ENCODE results near the gene PKD2.
"Not testable (repeated sequence)": the region's sequence is repeated elsewhere in the genome, so short reads cannot be mapped to it uniquely, and the experiment has no call there.

PKD2 gene

DNA sequence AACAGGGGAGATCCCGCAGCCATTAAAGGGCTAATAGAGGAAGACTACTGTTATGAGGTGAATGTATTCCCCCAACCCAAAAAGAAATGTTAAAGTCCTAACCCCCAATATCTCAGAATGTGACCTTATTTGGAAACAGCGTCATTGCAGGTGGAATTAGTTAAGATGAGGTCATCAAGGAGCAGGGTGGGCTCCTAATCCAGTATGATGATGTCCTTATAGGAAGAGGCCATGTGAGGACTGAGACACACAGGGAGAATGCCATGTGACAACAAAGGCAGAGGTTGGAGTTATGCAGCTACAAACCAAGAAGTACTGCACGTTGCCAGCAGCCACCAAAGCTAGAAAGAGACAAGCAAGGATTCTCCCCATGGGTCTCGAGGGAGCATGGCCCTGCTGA is 17.7 kb upstream of the PKD2 start:
- DNase-seq = no peak

DNA sequence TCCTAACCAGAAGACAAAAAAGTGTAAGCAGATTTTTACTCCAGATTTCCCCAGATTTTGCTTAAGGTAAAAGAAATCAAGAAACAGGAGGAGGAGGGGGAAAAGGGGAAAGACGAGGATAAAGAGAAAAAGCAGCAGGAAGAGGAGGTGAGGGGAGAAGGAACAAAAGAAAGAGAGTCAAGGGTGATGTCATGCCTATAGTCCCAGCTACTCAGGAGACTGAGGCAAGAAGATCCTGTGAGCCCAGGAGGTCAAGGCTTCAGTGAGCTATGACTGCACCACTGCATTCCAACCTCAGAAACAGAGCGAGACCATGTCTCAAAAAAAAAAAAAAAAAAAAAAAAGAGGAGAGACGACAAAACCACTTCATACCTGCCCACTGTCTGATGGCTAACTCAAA is 12.0 kb upstream of the PKD2 start:
- no peak for DNase-seq

DNA sequence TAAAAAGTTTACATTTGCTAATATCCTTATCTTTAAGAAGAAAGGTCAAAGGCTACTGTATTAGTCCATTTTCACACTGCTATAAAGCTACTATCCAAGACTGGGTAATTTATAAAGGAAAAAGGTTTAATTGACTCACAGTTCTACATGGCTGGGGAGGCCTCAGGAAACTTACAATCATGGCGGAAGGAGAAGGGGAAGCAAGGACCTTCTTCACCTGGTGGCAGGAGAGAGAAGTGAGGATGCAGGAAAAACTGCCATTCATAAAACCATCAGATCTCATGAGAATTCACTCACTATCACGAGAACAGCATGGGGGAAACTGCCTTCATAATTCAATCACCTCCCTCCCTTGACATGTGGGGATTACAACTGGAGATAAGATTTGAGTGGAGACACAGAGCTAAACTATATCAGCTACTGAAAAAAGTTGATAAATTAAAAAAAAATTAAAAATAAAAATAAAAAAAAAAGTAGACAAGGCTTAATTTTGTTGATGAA is 8.2 kb upstream of the PKD2 start:
- DNase-seq = not testable (repeated sequence)

DNA sequence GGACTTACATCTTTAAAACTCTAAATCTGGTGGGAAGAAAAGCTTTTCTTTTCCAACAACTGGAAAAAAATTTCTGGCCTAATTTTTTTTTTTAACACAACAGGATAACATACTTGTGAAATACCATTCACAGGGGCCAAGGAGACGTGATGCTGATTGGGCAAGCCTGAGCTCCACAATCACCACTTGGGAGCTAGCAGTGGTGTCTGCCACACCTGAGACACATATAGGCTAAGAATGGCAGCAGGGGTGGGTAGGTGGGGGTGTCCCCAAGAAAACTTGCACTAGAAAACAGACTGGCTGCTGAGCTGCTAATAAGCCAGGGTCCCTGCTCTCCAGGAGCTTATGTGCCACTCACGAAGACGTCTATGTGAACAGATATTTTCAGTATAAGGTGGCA is 5.6 kb upstream of the PKD2 start:
- DNase-seq = no peak

DNA sequence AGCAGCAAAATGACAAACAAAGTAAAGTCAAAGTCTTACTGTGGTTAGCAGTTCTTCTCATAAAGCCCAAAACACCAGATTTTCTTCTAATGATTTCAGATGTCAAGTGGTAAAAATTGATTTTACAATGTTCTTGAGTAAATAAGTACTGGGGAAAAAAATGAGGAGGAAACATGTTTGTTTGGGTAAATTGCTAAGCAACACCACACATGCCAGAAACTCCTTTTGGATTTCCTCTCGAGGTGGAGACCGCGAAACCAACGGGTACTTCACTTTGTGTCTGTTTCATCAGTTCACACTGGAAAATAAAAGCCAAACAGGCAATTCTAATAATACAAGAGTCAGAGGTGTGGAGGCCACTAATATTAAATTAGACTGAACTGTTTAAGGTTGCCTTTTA is 4.6 kb upstream of the PKD2 start:
- no peak for DNase-seq

DNA sequence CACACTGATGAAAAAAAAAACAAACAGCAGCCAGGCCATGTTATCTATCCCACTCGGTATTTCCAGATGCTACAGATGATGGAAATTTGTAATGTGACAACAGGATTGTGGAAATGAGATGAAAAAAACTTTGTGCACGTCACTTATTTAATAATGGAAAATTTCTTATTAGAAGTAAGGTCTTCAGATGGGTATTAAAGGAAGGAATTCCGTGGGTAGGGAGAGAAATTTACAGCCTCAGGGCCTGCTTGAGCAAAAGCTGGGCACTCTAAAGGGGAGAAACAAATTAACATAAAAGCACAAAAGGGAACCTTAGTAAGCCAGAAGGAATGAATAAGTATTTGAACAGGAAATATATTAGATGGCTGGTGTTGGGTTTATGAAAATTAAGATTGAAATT is 4.2 kb upstream of the PKD2 start:
- no peak for DNase-seq

DNA sequence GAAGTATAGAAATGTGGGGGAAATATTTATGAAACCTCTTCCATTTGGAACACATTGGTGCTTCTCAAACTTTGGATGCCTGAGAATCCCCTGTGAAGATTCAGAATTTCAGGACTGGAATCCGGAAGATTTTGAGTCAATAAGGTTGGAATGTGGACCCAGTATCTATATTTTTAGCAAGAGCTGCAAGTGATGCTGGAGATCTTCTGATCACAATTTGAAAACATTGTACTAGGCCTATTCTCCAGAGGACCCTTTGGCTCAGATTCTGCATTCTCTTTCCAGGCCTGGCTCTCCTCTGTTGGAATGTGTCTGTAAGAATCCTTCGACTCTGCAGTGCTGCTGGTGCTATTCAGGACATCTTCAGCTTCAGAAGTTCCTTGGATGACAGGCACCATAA is 2.4 kb upstream of the PKD2 start:
- no peak for DNase-seq

DNA sequence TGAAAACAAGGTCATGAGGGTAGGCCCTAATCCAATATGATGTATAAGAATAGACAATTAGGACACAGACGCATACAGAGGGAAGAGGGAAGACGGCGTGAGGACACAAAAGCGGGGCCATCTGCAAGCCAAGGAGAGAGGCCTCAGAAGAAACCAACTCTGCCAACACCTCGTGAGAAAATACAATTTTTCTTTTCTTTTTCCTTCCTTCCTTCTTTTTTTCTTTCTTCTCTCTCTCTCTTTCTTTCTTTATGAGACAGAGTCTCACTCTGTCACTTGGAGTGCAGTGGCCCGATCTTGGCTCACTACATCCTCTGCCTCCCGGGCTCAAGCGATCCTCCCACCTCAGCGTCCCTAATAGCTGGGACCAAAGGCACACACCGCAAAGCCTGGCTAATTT is 1.5 kb upstream of the PKD2 start:
- no peak for DNase-seq

DNA sequence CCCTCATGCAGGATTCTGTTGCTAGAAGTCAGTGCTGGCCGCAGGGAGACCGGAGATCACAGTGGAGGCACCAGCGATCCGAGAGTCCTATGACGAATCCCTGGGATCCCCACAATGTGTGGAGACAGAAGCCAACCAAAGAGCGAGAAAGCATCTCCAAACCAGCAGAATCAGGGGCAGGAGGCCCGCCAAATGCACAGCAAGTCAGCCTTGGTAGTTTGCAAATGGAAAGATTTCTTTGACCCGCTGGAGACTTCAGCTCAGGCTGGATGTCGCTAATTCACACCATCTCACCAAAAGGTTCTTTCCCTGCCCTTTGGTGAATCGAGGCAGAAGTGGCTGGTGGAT is 505 bp upstream of the PKD2 start:
- DNase-seq = peak; percentile 9

DNA sequence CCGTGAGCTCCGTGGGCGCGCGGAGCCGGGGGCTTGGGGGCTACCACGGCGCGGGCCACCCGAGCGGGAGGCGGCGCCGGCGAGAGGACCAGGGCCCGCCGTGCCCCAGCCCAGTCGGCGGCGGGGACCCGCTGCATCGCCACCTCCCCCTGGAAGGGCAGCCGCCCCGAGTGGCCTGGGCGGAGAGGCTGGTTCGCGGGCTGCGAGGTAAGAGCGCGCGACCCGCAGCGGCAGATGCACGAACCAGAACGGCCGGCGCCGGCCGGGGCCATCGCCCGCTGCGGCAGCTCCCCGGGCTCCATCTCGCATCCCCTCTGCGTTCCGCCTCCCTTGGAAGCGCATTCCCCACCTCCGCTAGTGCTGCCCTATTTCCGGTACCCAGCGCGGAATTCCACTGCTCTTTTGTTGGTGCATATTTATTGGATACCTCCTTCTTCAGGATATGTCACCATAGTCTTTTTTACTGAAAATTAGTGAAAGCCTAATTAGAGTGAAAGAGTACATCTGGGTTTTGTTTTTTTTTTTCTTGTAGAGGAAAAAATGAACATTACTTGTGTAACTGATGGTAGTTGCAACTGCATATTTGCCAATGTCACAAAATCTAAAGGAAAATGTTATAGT is 797 bp downstream of the PKD2 start:
- peak; percentile 34 for DNase-seq

DNA sequence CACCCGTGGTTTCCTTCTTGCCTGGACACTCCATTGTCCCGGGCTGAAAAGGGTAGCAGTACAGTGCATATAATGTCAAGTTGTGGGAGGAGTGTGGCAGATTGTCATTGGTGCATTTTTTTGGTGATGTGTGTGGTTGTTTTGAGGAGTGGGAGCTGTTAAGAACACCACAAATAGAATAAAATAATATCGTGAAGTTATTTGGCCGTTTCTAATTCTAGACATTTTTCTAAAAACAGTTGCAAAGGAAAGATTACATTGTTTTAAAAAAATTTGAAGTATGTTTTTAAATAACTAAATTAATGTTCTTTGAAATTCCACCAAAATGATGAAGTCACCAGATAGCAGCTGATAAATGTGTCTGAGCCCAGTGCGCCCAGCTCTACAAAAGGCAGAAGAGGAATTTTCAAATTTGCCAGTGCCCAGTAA is 1.3 kb downstream of the PKD2 start:
- DNase-seq = no peak

DNA sequence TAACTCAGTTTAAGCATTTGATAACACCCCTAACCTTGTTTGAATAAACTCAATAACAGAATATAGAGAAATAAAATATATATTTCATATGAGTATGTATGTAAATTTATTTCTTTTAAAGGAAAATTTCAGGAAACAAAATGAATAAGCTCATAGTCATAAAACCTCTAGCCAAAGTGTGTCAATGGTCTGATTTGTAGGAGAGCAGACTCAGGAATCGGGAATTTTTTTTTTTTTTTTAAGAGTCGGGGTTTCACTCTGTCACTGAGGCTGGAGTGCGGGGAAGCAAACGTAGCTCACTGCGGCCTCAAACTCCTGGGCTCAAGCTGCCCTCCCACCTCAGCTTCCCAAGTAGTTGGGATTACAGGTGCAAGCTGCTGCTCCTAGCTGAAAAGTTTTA is 2.4 kb downstream of the PKD2 start:
- DNase-seq = no peak

DNA sequence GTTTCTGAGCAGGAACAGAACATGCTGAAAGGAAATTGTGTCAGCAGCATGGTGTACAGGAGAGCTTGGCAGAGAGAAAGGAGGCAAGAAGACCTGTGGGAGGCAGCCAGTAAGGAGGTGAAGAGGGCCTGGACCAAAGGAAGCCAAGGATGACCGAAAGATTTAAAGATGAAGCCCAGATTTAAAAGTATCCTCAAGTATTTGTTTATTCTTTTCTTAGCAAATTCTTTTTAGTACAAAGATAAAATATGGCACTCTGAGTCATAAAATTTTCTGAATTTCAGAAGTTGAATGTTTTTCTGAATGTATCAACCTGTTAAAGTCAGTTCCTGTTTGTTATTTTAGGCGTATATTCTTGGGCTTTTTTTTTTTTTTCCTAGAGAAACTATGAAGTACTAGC is 3.5 kb downstream of the PKD2 start:
- no peak for DNase-seq

DNA sequence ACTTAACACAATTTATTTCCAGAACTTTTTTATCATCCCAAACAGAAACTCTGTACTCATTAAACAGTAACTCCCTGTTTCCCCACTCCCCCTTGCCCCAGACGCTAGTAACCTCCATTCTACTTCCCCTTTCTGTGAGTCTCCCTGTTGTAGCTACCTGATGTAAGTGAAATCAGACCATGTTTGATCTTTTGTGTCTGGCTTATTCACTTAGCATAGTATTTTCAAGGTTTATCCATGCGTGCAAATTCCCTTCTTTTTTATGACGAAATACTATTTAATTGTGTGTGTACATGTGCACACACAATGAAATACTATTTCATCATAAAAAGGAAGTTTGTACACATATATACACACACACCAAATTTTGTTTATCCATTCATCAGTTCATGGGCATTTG is 5.2 kb downstream of the PKD2 start:
- no peak for DNase-seq

DNA sequence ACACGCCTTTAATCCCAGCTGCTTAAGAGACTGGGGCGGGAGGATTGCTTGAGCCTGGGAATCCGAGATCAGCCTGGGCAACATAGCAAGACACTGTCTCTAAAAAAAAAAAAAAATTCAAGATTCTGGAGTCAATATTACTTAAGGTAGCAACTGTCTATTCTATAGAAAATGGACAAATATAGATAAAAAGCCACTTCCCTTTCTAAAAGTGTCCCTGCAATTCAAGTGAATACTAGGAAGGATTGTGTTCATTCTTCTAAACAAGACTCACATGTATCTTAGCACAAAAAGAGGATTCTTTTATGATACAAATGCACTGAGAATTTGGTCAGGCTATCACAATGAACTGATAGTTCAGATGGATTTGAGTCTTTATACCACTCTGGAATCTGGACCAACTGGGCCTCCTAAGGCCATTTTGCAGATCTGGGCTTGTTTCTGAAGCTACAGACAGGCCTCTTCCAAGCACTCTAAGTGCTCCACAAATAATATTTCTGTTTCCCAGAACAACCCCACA is 7.0 kb downstream of the PKD2 start:
- no peak for DNase-seq

DNA sequence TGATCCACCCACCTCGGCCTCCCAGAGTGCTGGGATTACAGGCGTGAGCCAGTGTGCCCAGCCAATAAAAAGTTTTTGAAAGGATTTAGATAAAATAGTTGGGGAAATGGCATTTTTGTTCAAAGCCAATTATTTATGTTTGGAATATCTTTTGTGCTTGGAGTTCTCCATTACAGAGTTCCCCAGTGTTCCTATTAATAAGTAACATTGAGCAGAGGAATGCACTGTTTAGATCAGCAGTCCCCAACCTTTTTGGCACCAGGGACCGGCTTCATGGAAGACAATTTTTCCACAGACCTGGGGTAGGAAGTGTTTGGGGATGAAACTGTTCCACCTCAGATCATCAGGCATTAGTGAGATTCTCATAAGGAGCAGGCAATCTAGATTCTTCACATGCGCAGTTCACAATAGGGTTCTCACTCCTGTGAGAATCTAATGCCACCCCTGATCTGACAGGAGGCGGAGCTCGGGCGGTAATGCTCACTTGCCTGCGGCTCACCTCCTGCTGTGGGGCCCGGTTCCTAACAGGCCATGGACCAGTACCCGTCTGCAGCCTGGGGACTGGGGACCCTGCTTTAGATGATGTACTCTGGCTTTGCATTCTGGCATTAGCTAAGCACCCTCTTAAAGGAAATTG is 8.3 kb downstream of the PKD2 start:
- no peak for DNase-seq

DNA sequence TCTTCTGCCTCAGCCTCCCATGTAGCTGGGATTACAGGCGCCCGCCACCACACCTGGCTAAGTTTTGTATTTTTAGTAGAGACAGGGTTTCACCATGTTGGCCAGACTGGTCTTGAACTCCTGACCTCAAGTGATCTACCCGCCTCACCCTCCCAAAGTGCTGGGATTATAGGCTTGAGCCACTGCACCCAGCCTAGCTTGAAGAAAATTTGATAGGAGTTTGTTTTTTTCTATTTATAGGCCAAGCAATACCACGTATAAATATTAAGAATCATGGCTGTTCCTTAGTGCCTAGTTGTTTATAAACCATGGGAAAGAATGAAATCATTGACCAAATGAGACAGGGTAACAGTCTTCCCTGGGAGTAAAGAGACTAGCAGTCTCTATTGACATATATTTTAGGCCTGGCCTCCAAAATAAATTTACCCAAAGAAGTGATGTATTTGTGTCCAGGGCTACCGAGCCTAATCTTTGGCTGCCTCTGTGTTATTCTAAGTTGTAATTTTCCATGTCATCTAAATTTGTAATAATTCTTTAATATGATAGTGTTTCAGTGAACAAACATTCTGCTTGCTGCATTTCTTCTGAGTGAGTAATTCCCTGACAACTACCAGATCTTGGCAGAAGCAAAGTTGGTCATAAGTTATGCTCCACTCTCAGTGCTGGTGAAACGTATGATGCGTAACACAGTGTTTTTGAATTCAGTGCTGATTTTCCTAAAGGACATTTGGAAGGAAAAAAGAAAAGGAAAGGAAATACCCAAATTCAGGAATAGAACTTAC is 10.3 kb downstream of the PKD2 start:
- no peak for DNase-seq

DNA sequence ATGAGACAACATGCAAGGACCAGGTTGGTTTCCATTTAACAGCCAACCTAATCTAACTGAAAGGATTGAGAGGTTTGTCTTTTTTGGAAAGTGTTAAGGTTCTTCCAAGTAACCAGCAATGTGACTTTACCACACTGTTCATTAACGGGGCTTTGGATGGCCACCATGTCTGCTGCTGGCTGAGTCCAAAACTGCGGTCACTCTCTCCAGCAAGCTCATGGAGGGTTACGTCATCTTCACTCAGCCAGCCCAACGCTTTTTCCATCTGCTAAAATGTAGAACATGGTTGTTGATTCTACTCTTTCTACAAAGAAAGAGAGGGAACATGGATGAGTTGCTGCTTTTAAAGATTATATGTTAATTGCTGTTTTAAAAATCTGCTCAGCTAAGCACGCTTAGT is 11.0 kb downstream of the PKD2 start:
- no peak for DNase-seq

DNA sequence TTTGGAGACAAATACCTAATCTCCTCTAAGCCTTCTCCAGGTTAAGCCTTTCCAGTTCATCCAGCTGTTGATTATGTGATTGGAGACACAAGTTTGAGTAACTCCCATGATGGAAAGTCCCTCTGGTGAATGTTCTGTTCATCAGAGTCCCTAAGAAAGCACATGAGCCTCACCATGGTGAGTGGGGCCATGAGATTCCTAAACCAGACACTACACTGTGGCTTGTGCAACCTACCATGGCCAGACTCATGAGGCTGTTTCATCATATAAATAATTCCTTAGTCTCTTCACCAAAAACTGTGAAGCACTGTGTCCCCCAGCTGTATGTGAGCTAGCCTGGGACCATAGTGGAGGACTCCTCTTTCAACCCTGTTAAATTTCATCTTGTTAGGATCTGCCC is 14.4 kb downstream of the PKD2 start:
- DNase-seq = no peak

DNA sequence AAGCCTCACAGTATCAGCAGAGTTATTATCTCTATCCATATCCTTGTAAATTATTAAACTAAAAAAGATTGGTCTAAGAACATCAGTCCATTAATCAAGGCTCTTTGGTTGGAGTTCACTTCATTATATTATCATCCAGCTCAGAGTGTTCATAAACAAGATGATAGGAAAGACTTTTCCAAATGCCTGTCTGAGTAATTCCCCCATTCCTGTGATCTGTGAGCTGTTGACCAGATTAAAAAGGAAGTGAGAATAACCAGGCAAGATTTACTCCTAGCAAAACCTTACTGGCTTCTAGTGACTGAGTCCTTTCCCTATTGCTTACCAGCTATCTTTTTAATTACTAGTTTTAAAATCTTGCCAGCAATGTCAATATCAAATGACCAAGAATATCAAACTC is 14.9 kb downstream of the PKD2 start:
- DNase-seq = no peak

DNA sequence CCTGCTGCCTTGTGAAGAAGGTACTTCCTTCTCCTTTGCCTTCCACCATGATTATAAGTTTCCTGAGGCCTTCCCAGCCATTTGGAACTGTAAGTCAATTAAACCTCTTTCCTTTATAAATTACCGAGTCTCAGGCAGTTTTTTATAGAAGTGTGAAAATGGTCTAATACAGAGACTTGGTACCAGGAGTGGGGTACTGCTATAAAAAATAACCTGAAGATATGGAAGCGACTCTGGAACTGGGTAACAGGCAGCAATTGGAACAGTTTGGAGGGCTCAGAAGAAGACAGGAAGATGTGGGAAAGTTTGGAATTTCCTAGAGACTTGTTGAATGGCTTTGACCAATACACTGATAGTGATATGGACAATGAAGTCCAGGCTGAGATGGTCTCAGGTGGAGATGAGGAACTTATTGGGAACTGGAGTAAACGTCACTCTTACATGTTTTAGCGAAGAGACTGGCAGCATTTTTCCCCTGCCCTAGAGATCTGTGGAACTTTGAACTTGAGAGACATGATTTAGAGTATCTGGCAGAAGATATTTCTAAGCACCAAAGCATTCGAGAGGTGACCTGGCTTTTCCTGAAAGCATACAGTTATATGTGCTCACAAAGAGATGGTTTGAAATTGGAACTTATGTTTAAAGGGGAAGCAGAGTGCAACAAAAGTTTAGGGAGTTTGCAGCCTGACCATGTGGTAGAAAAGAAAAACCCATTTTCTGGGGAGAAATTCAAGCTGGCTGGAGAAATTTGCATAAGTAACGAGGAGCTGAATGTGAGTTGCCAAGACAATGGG is 18.6 kb downstream of the PKD2 start:
- DNase-seq = not testable (repeated sequence)

DNA sequence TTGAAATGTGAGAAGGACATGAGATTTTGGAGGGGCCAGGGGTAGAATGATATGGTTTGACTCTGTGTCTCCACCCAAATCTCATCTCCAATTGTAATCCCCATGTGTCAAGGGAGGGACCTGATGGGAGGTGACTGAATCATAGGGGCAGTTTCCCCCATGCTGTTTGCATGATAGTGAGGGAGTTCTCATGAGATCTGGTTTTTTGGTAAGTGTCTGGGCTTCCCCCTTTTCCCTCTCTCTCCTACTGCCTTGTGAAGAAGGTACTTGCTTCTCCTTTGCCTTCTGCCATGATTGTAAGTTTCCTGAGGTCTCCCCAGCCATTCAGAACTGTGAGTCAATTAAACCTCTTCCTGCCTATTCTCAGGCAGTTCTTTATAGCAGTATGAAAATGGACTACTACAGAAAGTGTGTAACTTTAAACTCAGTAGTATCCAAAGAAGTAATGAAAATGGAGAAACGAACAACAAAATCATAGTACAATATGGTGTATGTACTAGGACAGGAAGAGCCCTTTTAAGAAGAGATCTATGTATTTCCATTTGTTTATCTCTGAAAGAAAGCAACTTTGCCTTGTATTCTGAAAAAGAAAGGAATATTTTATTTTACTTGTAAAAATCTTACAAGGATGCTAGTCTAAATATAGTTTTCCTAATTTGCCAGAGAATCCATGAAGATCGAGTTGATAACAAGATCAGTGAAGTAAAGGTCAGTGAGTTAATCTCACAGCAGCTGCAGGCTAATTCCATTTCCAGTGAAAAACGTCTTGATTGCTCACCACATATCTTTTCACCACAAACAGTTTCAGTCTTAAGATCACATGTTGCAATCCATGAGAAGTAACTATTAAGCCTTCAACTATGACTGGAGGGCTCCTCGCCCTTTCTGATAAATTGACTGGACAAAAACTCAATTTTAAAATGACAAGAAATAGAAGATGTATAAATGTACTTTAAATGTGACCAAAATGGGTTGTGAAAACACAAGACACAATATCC is 20.5 kb downstream of the PKD2 start:
- DNase-seq = no peak

Data from NCI-H1105 treated with DMSO at 0.1 percent for 48 hours (cell line).